ENCODE measurements around the gene MORF4L1.

GRCh38 chr15:78838489-78838888 is 34.2 kb upstream of the MORF4L1 start:
- TF ChIP-seq CTCF (IDR thresholded peaks at IDR 0.05) (no peak), EP300 (IDR thresholded peaks at IDR 0.05) (no peak), POLR2A (IDR thresholded peaks at IDR 0.05) (no peak)

All from tibial nerve (tissue), 4 donors.